Suprapubic skin (tissue), 4 donors: ENCODE data around the gene ZNF436.
"Not testable (repeated sequence)": the region's sequence is repeated elsewhere in the genome, so short reads cannot be mapped to it uniquely, and the experiment has no call there.

Experiments
- CTCF ChIP-seq, 2 donors: fragments of 200-600 bp in 1 of 2; fragments of 450-650 bp in 1 of 2; sonication (generic) in 1 of 2; IDR thresholded peaks; one replicate each; pipeline ENCODE4 v1.5.1; 2016 to 2019; ENCODE audit warnings: antibody characterized with exemption in 2 of 2, mild to moderate bottlenecking in 1 of 2, moderate library complexity in 1 of 2
- EP300 ChIP-seq: sonication (generic); formaldehyde crosslinking; IDR thresholded peaks from one replicate; pipeline ENCODE4 v1.6.1; 2017; ENCODE audit warnings: antibody characterized with exemption
- POLR2A ChIP-seq, 2 donors: fragments of 450-650 bp; IDR thresholded peaks; one replicate each; pipeline ENCODE4 v1.6.1; 2017; ENCODE audit warnings: antibody characterized with exemption in 2 of 2, mild to moderate bottlenecking in 2 of 2, moderate library complexity in 2 of 2
- POLR2AphosphoS5 ChIP-seq, 3 donors: sonication (generic); formaldehyde crosslinking; IDR thresholded peaks; one replicate each; pipeline ENCODE4 v1.6.1; 2017; ENCODE audit warnings: antibody characterized with exemption in 3 of 3

- TF ChIP-seq CTCF (IDR thresholded peaks at IDR 0.05); POLR2A (IDR thresholded peaks at IDR 0.05); POLR2AphosphoS5 (IDR thresholded peaks at IDR 0.05); EP300: not testable (repeated sequence)
Measured at GRCh38 chr1:23380236-23380635, 10.6 kb upstream of the ZNF436 start.
